ENCODE data around the gene CDX2. TPM values are rescaled to one million over a fixed set of nuclear protein-coding genes. Genes with fewer than 3 reads are reported as not detected.

CDX2 gene
- total RNA-seq, 3 donors from 2014 or later: 0.33 TPM; not detected in 2

- intact Hi-C loops (cut with DNase I; ENCODE audit: low total_unique reads): no loop called here
- Histone ChIP-seq H3K4me1 (no peaks in the 10 kb centered on the region), H3K9me3 (no peaks in the 10 kb centered on the region), H3K4me3 (peak overlapping the region; percentile 32 to 63 (median 48)), H3K36me3 (no peaks in the 10 kb centered on the region), H3K27me3 (peaks cover 0 to 62% of the 10 kb centered on the region in 2 donors), H3K27ac (no peak overlapping the region)
- DNase-seq (ENCODE audit: low spot score in 2 of 2): peak in 1 of 2 donors; percentile 22
- TF ChIP-seq CTCF (IDR thresholded peaks at IDR 0.05) (peak; percentile 36 to 79 (median 39)), POLR2A (IDR thresholded peaks at IDR 0.05) (no peak)
Measured at GRCh38 chr13:27953676-27954405, 15.3 kb downstream of the CDX2 start.

GRCh38 chr13:27952876-27953675 lies 16.0 kb downstream of the CDX2 start:
- H3K9me3 ChIP-seq: no peaks in the 10 kb centered on the region
- TF ChIP-seq POLR2AphosphoS5 (IDR thresholded peaks at IDR 0.05): no peak
- TF ChIP-seq CTCF (IDR thresholded peaks at IDR 0.05): no peak
- TF ChIP-seq POLR2A (IDR thresholded peaks at IDR 0.05): no peak
- no peak for DNase-seq (ENCODE audit: low spot score in 2 of 2)
- H3K27me3 ChIP-seq: peaks cover 0 to 55% of the 10 kb centered on the region in 2 donors
- intact Hi-C loops (cut with DNase I; ENCODE audit: low total_unique reads): no loop called here
- no peaks in the 10 kb centered on the region for H3K4me1 ChIP-seq
- H3K27ac ChIP-seq: no peak overlapping the region
- H3K36me3 ChIP-seq: no peaks in the 10 kb centered on the region
- H3K4me3 ChIP-seq: peak overlapping the region; percentile 32 to 63 (median 48)

- intact Hi-C loops (cut with DNase I; ENCODE audit: low total_unique reads): no loop called here
- Histone ChIP-seq H3K4me1 (no peaks in the 10 kb centered on the region), H3K9me3 (peaks cover 6 to 16% of the 10 kb centered on the region in 2 donors), H3K36me3 (no peaks in the 10 kb centered on the region), H3K27me3 (no peaks in the 10 kb centered on the region), H3K27ac (no peak overlapping the region), H3K4me3 (no peak overlapping the region)
- TF ChIP-seq CTCF (IDR thresholded peaks at IDR 0.05) (no peak), POLR2AphosphoS5 (IDR thresholded peaks at IDR 0.05) (no peak), POLR2A (IDR thresholded peaks at IDR 0.05) (no peak)
- DNase-seq (ENCODE audit: low spot score in 2 of 2): no peak
Measured at GRCh38 chr13:27942972-27943371, 26.1 kb downstream of the CDX2 start.

GRCh38 chr13:27933580-27934328 lies 35.4 kb downstream of the CDX2 start:
- no peaks in the 10 kb centered on the region for H3K36me3 ChIP-seq
- H3K27ac ChIP-seq: no peak overlapping the region
- no peak overlapping the region for H3K4me3 ChIP-seq
- DNase-seq (ENCODE audit: low spot score in 2 of 2): no peak
- peaks cover 0 to 29% of the 10 kb centered on the region in 2 donors for H3K27me3 ChIP-seq
- no peaks in the 10 kb centered on the region for H3K4me1 ChIP-seq
- intact Hi-C loops (cut with DNase I; ENCODE audit: low total_unique reads): no loop called here
- no peaks in the 10 kb centered on the region for H3K9me3 ChIP-seq
- TF ChIP-seq POLR2A (IDR thresholded peaks at IDR 0.05) (no peak), CTCF (IDR thresholded peaks at IDR 0.05) (no peak), POLR2AphosphoS5 (IDR thresholded peaks at IDR 0.05) (no peak)
